Activated naive CD4-positive, alpha-beta T cell treated with anti-CD3 and anti-CD28 coated beads, Interleukin-2, amount 50 U/mL, for 24 hours (primary cell): ENCODE results near the gene PLEKHM1.
"Not testable (repeated sequence)": the region's sequence is repeated elsewhere in the genome, so short reads cannot be mapped to it uniquely, and the experiment has no call there.

ENCODE experiments used
- H3K27ac Mint-ChIP-seq: one replicate; pipeline ENCODE4 v1.8.0; 2021; ENCODE audit warnings: mild to moderate bottlenecking, mixed read lengths
- H3K27me3 Mint-ChIP-seq: one replicate; pipeline ENCODE4 v1.8.0; 2021; ENCODE audit warnings: mixed read lengths
- H3K36me3 Mint-ChIP-seq: one replicate; pipeline ENCODE4 v1.8.0; 2021; ENCODE audit warnings: mixed read lengths
- H3K4me1 Mint-ChIP-seq: one replicate; pipeline ENCODE4 v1.8.0; 2021; ENCODE audit warnings: mixed read lengths
- H3K4me3 Mint-ChIP-seq: one replicate; pipeline ENCODE4 v1.8.0; 2021; ENCODE audit warnings: mild to moderate bottlenecking, mixed read lengths
- H3K9me3 Mint-ChIP-seq: one replicate; pipeline ENCODE4 v1.8.0; 2021; ENCODE audit warnings: mixed read lengths

The PLEKHM1 gene

DNA sequence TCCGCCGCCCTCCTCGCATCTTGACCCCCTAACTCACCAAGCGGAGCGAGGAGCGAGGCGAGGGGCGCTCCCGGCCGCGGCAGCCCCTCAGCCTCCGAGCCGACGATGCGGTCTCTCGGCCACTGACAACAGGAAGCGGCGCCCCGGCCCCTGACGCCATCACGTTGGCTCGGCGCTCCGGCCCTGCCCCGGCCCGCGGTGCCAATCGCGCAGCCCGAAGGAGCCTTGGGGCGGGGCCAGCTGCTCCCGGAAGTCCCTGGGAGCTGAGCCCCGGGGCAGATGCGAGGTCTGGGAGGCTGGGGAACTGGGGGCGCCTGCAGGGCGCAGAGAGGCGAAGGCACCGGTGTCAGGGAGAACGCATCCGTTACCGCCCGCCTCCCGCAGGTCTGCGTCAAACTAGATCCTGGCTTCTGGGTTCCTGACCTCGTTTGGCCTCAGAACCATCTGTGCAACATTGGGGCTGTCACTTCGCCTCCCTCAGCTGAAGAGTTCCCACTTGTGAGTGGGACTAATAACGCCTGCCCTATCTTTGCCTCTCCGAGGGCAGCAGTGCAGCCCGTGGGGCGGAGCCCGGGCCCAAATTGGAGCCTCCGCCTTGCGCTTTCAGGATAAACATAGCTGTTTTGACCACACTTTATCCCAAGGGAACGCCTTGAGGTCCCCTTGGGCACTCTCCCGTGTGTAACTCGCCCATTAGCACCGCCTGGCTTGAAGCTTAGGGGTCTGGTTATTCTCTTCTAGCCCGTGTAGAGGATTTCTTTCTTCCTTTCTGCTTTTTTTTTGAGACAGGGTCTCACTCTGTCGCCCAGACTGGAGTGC is at the start of gene PLEKHM1:
Gene PLEKHM1, minus strand, starts transcription at position 107 of the 819 bp plus-strand sequence. CDS start 8,237 bp downstream, outside the sequence.
- not testable (repeated sequence) for H3K36me3 Mint-ChIP-seq, H3K9me3 Mint-ChIP-seq, H3K27me3 Mint-ChIP-seq
- H3K27ac Mint-ChIP-seq, result peak within 1 kb of the TSS; percentile 93
- H3K4me1 Mint-ChIP-seq, result peaks cover 27% of the 10 kb centered on the region
- peak within 1 kb of the TSS; percentile 90 for H3K4me3 Mint-ChIP-seq

GRCh38 chr17:45538168-45538567 is 47.6 kb upstream of the PLEKHM1 start:
- H3K9me3 Mint-ChIP-seq, H3K27ac Mint-ChIP-seq, H3K4me1 Mint-ChIP-seq, H3K36me3 Mint-ChIP-seq, H3K4me3 Mint-ChIP-seq, H3K27me3 Mint-ChIP-seq: not testable (repeated sequence)

DNA sequence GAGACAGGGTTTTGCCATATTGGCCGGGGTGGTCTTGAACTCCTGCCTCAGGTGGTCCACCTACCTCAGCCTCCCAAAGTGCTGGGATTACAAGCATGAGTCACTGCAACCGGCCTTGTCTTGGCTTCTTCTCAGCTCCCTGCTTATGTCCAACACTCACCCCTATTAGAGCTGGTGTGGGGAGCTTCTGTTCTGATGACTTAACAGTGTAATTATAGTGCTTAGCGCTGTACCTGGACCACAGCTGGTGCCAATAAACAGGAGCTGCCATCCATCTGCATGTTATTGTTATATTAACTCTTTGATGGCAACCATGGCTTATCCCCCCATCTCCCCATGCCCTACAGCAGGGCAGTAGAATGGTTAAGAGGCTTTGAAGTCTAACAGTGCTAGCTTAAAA is 15.6 kb upstream of the PLEKHM1 start:
- H3K9me3 Mint-ChIP-seq, H3K27ac Mint-ChIP-seq, H3K4me1 Mint-ChIP-seq, H3K4me3 Mint-ChIP-seq, H3K36me3 Mint-ChIP-seq, H3K27me3 Mint-ChIP-seq: not testable (repeated sequence)

GRCh38 chr17:45505183-45505582 is 14.7 kb upstream of the PLEKHM1 start:
- H3K4me3 Mint-ChIP-seq, H3K9me3 Mint-ChIP-seq, H3K27me3 Mint-ChIP-seq, H3K4me1 Mint-ChIP-seq, H3K36me3 Mint-ChIP-seq: not testable (repeated sequence)
- peak overlapping the region; percentile 84 for H3K27ac Mint-ChIP-seq

- H3K27ac Mint-ChIP-seq, H3K4me1 Mint-ChIP-seq, H3K4me3 Mint-ChIP-seq, H3K36me3 Mint-ChIP-seq, H3K9me3 Mint-ChIP-seq, H3K27me3 Mint-ChIP-seq: not testable (repeated sequence)
These were observed 10.7 kb upstream of the PLEKHM1 start for GRCh38 chr17:45501092-45501707.

GRCh38 chr17:45500478-45500877 is 10.0 kb upstream of the PLEKHM1 start:
- not testable (repeated sequence) for H3K36me3 Mint-ChIP-seq, H3K27ac Mint-ChIP-seq, H3K4me3 Mint-ChIP-seq, H3K4me1 Mint-ChIP-seq, H3K9me3 Mint-ChIP-seq, H3K27me3 Mint-ChIP-seq

DNA sequence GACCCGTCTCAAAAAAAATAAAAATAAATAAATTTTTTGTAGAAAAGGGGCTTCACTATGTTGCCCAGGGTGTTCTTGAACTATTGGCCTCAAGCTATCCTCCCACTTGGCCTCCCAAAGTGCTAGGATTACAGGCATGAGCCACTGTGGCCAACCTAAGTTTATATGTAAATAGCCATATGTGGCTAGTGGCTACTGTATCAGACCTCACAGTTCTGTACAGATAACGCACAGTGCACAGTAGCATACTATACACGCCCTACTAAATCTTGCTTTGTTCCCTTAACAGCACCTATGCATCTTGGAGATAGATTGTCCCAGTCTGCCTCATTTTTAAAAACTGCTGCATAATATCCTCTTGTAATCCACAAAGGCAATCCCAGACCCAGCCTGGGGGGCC is 8.7 kb upstream of the PLEKHM1 start:
- H3K4me1 Mint-ChIP-seq, H3K36me3 Mint-ChIP-seq, H3K4me3 Mint-ChIP-seq, H3K27me3 Mint-ChIP-seq, H3K9me3 Mint-ChIP-seq, H3K27ac Mint-ChIP-seq: not testable (repeated sequence)

GRCh38 chr17:45498377-45498776 is 7.9 kb upstream of the PLEKHM1 start:
- not testable (repeated sequence) for H3K9me3 Mint-ChIP-seq

DNA sequence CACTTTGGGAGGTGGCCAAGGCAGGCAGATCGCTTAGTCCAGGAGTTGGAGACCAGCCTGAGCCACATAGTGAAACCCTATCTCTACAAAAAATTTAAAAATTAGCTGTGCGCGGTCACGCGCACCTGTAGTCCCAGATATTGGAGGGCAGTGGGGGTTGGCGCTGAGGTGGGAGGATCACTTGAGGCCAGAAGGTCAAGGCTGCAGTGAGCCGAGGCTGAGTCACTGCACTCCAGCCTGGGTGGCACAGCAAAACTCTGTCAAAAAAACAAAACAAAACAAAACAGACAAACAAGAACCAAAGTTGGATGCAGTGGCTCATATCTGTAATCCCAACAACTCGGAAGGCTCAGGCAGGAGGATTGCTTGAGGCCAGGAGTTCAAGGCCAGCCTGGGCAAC is 6.9 kb upstream of the PLEKHM1 start:
- not testable (repeated sequence) for H3K36me3 Mint-ChIP-seq, H3K4me1 Mint-ChIP-seq, H3K4me3 Mint-ChIP-seq, H3K27ac Mint-ChIP-seq, H3K9me3 Mint-ChIP-seq, H3K27me3 Mint-ChIP-seq

More at GRCh38 chr17:45498377-45498776, 7.9 kb upstream of the PLEKHM1 start:
- not testable (repeated sequence) for H3K27ac Mint-ChIP-seq, H3K4me1 Mint-ChIP-seq, H3K4me3 Mint-ChIP-seq, H3K27me3 Mint-ChIP-seq, H3K36me3 Mint-ChIP-seq

DNA sequence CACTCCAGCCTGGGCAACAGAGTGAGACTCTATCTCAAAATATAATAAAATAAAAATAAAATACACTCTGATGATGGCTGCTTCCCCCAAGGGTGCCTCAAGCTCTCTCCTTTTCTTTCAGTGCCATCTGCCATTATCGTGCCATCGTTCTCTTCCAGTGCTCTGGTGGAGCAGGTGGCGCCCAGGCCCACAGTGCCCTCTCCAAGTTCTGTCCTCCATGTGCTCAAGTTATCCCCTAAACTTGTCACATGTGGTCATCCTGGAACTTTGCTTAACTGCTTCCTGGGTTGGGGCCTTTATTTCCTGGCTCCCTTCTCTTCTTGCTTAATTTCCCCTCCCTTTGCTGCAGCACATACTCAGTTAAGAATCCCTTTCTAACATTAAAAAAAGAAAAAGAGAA is 6.0 kb upstream of the PLEKHM1 start:
- not testable (repeated sequence) for H3K27ac Mint-ChIP-seq, H3K36me3 Mint-ChIP-seq, H3K4me3 Mint-ChIP-seq, H3K9me3 Mint-ChIP-seq, H3K4me1 Mint-ChIP-seq, H3K27me3 Mint-ChIP-seq

- not testable (repeated sequence) for H3K27me3 Mint-ChIP-seq, H3K27ac Mint-ChIP-seq, H3K4me1 Mint-ChIP-seq, H3K4me3 Mint-ChIP-seq, H3K9me3 Mint-ChIP-seq, H3K36me3 Mint-ChIP-seq
These were observed 4.0 kb upstream of the PLEKHM1 start for GRCh38 chr17:45494556-45494955.

- not testable (repeated sequence) for H3K27me3 Mint-ChIP-seq, H3K4me3 Mint-ChIP-seq, H3K9me3 Mint-ChIP-seq, H3K27ac Mint-ChIP-seq, H3K36me3 Mint-ChIP-seq
- H3K4me1 Mint-ChIP-seq, result peaks cover 27% of the 10 kb centered on the region
These were observed 1.6 kb upstream of the PLEKHM1 start for GRCh38 chr17:45492156-45492555.

DNA sequence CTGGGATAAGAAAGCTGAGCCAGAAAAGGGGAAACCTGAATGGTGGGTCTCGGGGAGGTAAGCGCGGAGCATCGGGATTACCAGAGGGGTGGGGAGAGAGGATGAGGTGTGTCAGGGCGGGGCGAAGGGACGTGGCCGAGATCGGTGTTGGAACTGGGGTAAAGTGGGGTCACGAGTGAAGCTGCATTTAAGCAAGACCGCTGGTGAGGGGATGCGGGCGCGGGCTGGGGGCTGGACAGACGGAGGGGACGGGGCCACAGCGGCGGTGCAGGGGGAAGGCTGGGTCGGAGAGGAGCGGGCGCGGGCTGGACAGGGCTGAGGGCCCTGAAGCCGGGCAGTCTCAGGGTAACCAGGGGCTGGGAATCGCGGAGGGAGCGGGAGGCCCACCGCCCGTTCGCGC is 323 bp downstream of the PLEKHM1 start:
- H3K9me3 Mint-ChIP-seq, H3K27me3 Mint-ChIP-seq, H3K36me3 Mint-ChIP-seq: not testable (repeated sequence)
- peaks cover 27% of the 10 kb centered on the region for H3K4me1 Mint-ChIP-seq
- H3K4me3 Mint-ChIP-seq, result peak overlapping the region; percentile 90
- peak overlapping the region; percentile 89 for H3K27ac Mint-ChIP-seq

DNA sequence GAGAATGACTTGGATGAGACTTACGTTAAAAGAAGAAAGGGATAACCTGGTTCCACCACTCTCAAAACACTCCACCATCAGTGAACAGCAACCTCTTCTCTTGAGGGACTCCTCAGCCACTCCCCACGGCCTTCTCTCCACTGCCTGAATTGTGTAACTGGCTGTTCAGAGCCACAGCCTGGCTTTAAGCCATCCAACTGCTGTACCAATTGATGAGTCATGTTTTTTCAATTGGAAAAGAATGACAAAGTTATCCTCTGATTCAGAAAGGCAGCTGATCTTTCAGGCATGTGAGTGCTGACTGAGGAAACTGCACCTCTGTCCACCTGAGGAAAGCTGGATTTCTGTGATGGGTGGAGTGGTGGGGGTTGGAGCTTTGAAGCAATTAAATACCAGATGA is 2.8 kb downstream of the PLEKHM1 start:
- H3K36me3 Mint-ChIP-seq, H3K9me3 Mint-ChIP-seq, H3K27me3 Mint-ChIP-seq: not testable (repeated sequence)
- peaks cover 36% of the 10 kb centered on the region for H3K4me1 Mint-ChIP-seq
- H3K4me3 Mint-ChIP-seq, result peak overlapping the region; percentile 49
- H3K27ac Mint-ChIP-seq, result peak overlapping the region; percentile 65

DNA sequence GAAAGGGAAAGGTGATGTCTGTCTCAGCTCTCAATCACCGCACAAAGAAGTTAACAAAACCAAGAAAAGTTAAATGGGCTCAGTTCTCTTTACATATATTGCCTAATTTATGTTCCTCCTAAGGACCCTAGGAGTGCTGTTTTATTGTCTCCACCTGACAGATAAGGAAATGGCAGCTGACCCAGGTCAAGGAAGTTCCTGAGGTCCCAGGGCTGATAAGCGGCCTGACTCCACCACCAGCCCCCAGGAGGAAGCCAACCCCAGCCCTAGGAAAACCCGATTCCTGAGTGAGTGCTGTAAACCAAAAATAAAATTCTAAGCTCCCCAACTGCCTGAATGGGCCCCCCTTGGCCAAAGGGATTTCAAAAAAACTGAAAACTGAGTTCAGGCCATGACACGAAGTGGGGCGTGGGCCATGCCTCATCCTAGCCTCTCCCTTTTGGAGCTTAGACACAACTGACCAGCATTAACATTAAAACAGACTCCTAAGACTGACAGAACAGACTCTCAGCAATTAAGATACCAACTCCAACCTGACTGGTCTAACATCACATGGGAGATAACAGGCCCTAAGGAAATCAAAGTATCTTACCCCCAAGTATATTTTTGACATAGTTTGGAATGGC is 6.8 kb downstream of the PLEKHM1 start:
- H3K27me3 Mint-ChIP-seq, H3K27ac Mint-ChIP-seq, H3K9me3 Mint-ChIP-seq, H3K36me3 Mint-ChIP-seq, H3K4me3 Mint-ChIP-seq: not testable (repeated sequence)
- H3K4me1 Mint-ChIP-seq, result peaks cover 22% of the 10 kb centered on the region

DNA sequence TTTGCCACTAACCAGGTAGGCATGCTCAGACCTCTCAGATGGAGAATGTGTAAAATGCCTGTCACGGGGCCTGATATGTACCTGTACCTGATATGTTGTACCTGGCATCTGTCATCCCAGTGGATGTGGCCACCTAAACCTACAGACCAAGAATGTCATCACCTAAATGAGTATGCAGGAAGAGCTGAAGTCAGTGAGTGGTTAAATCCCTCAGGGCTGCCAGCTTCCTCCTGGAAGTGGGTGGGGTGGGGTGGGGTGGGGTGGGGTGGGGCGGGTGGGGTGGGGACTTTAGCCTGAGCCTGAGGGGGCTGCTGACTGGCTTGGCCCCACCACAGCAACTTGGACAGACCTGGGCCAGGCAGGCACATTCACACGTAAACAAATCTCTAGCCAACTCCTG is 7.3 kb downstream of the PLEKHM1 start:
- peaks cover 18% of the 10 kb centered on the region for H3K4me1 Mint-ChIP-seq
- H3K36me3 Mint-ChIP-seq, H3K9me3 Mint-ChIP-seq, H3K27ac Mint-ChIP-seq, H3K27me3 Mint-ChIP-seq, H3K4me3 Mint-ChIP-seq: not testable (repeated sequence)

- H3K27ac Mint-ChIP-seq, H3K36me3 Mint-ChIP-seq, H3K9me3 Mint-ChIP-seq, H3K27me3 Mint-ChIP-seq, H3K4me1 Mint-ChIP-seq, H3K4me3 Mint-ChIP-seq: not testable (repeated sequence)
These were observed 8.2 kb downstream of the PLEKHM1 start for GRCh38 chr17:45482317-45482716.
